Sigmoid colon (tissue), 7 donors: ENCODE results near the gene MAGI2. TPM values are rescaled to one million over a fixed set of nuclear protein-coding genes. Genes with fewer than 3 reads are reported as not detected.

Source experiments
- DNase-seq: peaks from one replicate; pipeline ENCODE4 v3.0.0-alpha.2; 2019
- H3K27ac ChIP-seq, 4 donors: fragments of 200-600 bp; sonication (generic); one replicate each; pipeline ENCODE4 v1.5.1; 2016 to 2019; ENCODE audit warnings: mild to moderate bottlenecking in 1 of 4
- H3K27me3 ChIP-seq, 3 donors: fragments of 200-600 bp; sonication (generic); one replicate each; pipeline ENCODE4 v1.5.1; 2019; ENCODE audit warnings: mild to moderate bottlenecking in 1 of 3
- H3K36me3 ChIP-seq, 4 donors: fragments of 200-600 bp; sonication (generic); one replicate each; pipeline ENCODE4 v1.5.1; 2016 to 2019
- H3K4me1 ChIP-seq, 4 donors: fragments of 200-600 bp; sonication (generic); one replicate each; pipeline ENCODE4 v1.5.1; 2017 to 2019
- H3K4me3 ChIP-seq, 4 donors: fragments of 200-600 bp; sonication (generic); one replicate each; pipeline ENCODE4 v1.5.1; 2017 to 2019; ENCODE audit warnings: mild to moderate bottlenecking in 2 of 4, moderate library complexity in 1 of 4
- H3K9me3 ChIP-seq, 4 donors: fragments of 200-600 bp in 3 of 4; sonication (generic) in 3 of 4; one replicate each; pipeline versions ENCODE4 v1.5.1 to v1.6.1; 2013 to 2019
- CTCF ChIP-seq, 4 experiments: fragments of 450-650 bp in 3 of 4; fragments of 200-600 bp in 1 of 4; IDR thresholded peaks; one replicate each; pipeline ENCODE4 v1.5.1; 2016 to 2019; ENCODE audit warnings: antibody characterized with exemption in 4 of 4, mild to moderate bottlenecking in 3 of 4, moderate library complexity in 2 of 4
- EP300 ChIP-seq, 4 donors: sonication (generic); formaldehyde crosslinking; IDR thresholded peaks; one replicate each; pipeline ENCODE4 v1.6.1; 2017; ENCODE audit warnings: antibody characterized with exemption in 4 of 4
- POLR2A ChIP-seq, 2 donors: fragments of 450-650 bp; IDR thresholded peaks; one replicate each; pipeline ENCODE4 v1.6.1; 2016; ENCODE audit warnings: antibody characterized with exemption in 2 of 2, mild to moderate bottlenecking in 2 of 2, moderate library complexity in 2 of 2
- POLR2AphosphoS5 ChIP-seq, 4 donors: sonication (generic); formaldehyde crosslinking; IDR thresholded peaks; one replicate each; pipeline ENCODE4 v1.6.1; 2017; ENCODE audit warnings: antibody characterized with exemption in 4 of 4
- WGBS, 2 donors: extraction: QIAGEN DNeasy Blood & Tissue Kit; methylation state at CpG; one replicate each; pipeline ENCODE4 v1.1.7; 2013; 5-methylcytosine and 5-hydroxymethylcytosine counted together
- intact Hi-C: fragments of 100-400 bp; cut with DNase I; formaldehyde crosslinking; loops from one replicate; pipeline ENCODE4 v1.15.1; 2023
- polyA plus RNA-seq, 3 donors: library from polyadenylated mRNA; stranded (reverse); fragments of 200-250 nt; gene quantifications; one replicate each; pipeline ENCODE4 v1.2.3, GENCODE V29; 2013
- total RNA-seq, 4 donors: library from RNA; depleted of rRNA; stranded (reverse); fragments of >200 nt; gene quantifications; one replicate each; pipeline ENCODE4 v1.1.0, GENCODE V29; 2016
- donor health status: healthy with polysubstance abuse.
- donor health status: Bipolar disorder and iron deficiency.
- donor health status: healthy.

The MAGI2 gene
- total and polyA plus RNA-seq, 7 donors = 0.69 to 26.9 (median 14.7) TPM

DNA sequence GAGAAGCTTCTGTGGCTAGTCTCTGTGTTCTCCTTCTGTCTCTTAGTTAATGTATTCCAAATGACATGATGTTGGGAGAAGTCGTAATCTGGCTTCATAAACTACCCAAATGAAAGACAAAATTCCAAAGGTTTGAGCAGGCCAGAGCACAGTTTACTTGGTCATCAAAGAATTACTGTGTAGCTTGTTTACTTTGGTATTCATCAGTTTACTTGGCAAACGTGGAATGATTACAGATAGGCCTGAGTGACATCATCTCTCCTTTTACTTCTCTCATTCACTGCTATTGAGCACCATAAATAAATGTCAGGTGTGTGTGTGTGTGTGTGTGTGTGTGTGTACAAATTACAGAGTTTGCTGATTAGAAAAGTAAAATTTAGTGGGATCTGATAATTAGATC is 1327.6 kb downstream of the MAGI2 start:
- Histone ChIP-seq H3K4me3 (no peak overlapping the region), H3K27me3 (no peaks in the 10 kb centered on the region), H3K4me1 (no peaks in the 10 kb centered on the region), H3K27ac (no peak overlapping the region), H3K36me3 (no peaks in the 10 kb centered on the region), H3K9me3 (no peaks in the 10 kb centered on the region)
- intact Hi-C loops = no loop called here
- no peak for TF ChIP-seq POLR2AphosphoS5 (IDR thresholded peaks at IDR 0.05)
- no peak for TF ChIP-seq EP300 (IDR thresholded peaks at IDR 0.05)
- TF ChIP-seq POLR2A (IDR thresholded peaks at IDR 0.05) = no peak
- no peak for TF ChIP-seq CTCF (IDR thresholded peaks at IDR 0.05)
- no peak for DNase-seq
- WGBS, 2 donors = 19 to 46% methylated on average over 2 of the region's 2 CpGs

DNA sequence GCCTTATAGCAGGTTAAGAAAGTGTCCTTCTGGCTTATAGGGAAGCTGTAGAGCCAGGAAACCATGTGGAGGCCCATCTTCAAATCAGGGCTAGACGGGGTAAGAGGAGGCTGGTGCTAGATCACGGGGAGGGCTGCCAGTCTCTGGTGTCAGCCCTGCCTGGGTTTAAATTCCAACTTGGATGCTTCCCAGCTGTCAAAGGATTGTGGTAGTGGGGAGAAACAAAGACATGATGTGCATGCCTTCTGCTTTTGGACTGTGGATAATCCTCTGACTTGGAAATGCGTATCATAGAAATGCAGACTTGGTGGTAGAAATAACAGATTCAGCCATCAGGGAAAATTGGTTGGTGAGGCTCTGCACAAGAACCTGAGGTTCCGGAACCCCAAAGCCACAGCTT is 1329.3 kb downstream of the MAGI2 start:
- DNase-seq = no peak
- no peak overlapping the region for H3K27ac ChIP-seq
- 91 to 93% methylated on average over 4 of the region's 4 CpGs for WGBS, 2 donors

DNA sequence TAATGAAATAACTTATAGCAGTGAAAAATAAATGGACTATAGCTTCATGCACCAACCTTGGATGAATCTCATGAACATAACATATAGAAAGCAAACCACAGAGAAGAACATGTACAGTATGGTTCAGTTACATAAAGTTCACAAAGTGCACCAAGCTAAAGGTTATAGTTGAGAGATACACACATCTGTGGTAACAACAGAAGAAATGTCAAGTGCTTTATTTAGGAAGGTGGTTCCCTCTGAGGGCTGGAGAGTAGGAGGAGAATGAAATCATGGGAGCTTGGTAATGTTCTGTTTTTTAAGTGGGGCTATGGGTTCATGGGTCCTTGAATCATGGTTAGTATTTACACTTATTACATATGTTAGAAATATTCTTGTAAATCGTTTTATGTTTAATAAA is 1331.6 kb downstream of the MAGI2 start:
- Histone ChIP-seq H3K27ac (no peak overlapping the region), H3K4me1 (no peaks in the 10 kb centered on the region), H3K36me3 (no peaks in the 10 kb centered on the region), H3K4me3 (no peak overlapping the region), H3K9me3 (no peaks in the 10 kb centered on the region), H3K27me3 (no peaks in the 10 kb centered on the region)
- 60 to 62% methylated on average over 1 of the region's 1 CpG for WGBS, 2 donors
- TF ChIP-seq POLR2AphosphoS5 (IDR thresholded peaks at IDR 0.05) (no peak), POLR2A (IDR thresholded peaks at IDR 0.05) (no peak), EP300 (IDR thresholded peaks at IDR 0.05) (no peak)
- intact Hi-C loops = no loop called here
- DNase-seq = no peak

More for the DNA sequence above, 1329.3 kb downstream of the MAGI2 start:
- Histone ChIP-seq H3K27me3 (no peaks in the 10 kb centered on the region), H3K4me1 (no peaks in the 10 kb centered on the region), H3K36me3 (no peaks in the 10 kb centered on the region), H3K9me3 (no peaks in the 10 kb centered on the region), H3K4me3 (no peak overlapping the region)
- TF ChIP-seq POLR2A (IDR thresholded peaks at IDR 0.05) = no peak
- no peak for TF ChIP-seq CTCF (IDR thresholded peaks at IDR 0.05)
- no peak for TF ChIP-seq POLR2AphosphoS5 (IDR thresholded peaks at IDR 0.05)
- TF ChIP-seq EP300 (IDR thresholded peaks at IDR 0.05) = no peak
- intact Hi-C loops = no loop called here

- WGBS, 2 donors = 58 to 69% methylated on average over 3 of the region's 3 CpGs
- no peak for DNase-seq
- intact Hi-C loops = no loop called here
- Histone ChIP-seq H3K36me3 (no peaks in the 10 kb centered on the region), H3K4me1 (no peaks in the 10 kb centered on the region), H3K27ac (no peak overlapping the region), H3K4me3 (no peak overlapping the region), H3K27me3 (no peaks in the 10 kb centered on the region), H3K9me3 (no peaks in the 10 kb centered on the region)
- TF ChIP-seq POLR2A (IDR thresholded peaks at IDR 0.05) = no peak
These were observed 1335.0 kb downstream of the MAGI2 start for GRCh38 chr7:78118470-78118869.

GRCh38 chr7:78115876-78116275 is 1337.6 kb downstream of the MAGI2 start:
- TF ChIP-seq CTCF (IDR thresholded peaks at IDR 0.05) = no peak
- no peak for TF ChIP-seq POLR2A (IDR thresholded peaks at IDR 0.05)
- no peak for TF ChIP-seq EP300 (IDR thresholded peaks at IDR 0.05)
- no peak for TF ChIP-seq POLR2AphosphoS5 (IDR thresholded peaks at IDR 0.05)
- intact Hi-C loops = no loop called here
- Histone ChIP-seq H3K36me3 (no peaks in the 10 kb centered on the region), H3K27me3 (no peaks in the 10 kb centered on the region), H3K27ac (no peak overlapping the region), H3K4me3 (no peak overlapping the region), H3K4me1 (no peaks in the 10 kb centered on the region), H3K9me3 (no peaks in the 10 kb centered on the region)
- no peak for DNase-seq

- no peaks in the 10 kb centered on the region for H3K4me1 ChIP-seq
- 94 to 98% methylated on average over 1 of the region's 1 CpG for WGBS, 2 donors
- H3K27me3 ChIP-seq = no peaks in the 10 kb centered on the region
- H3K4me3 ChIP-seq = no peak overlapping the region
- intact Hi-C loops = no loop called here
- H3K27ac ChIP-seq = no peak overlapping the region
- H3K9me3 ChIP-seq = no peaks in the 10 kb centered on the region
- TF ChIP-seq EP300 (IDR thresholded peaks at IDR 0.05) (no peak), CTCF (IDR thresholded peaks at IDR 0.05) (no peak), POLR2A (IDR thresholded peaks at IDR 0.05) (no peak), POLR2AphosphoS5 (IDR thresholded peaks at IDR 0.05) (no peak)
- no peaks in the 10 kb centered on the region for H3K36me3 ChIP-seq
- no peak for DNase-seq
These were observed 1338.5 kb downstream of the MAGI2 start for GRCh38 chr7:78114993-78115392.
